Adrenal gland (tissue), 5 donors: ENCODE data around the gene NPFF.

Experiments used
- CTCF ChIP-seq, 6 experiments: fragments of 450-650 bp in 4 of 6; fragments of 200-600 bp in 2 of 6; sonication (generic) in 1 of 6; IDR thresholded peaks; 1 replicate in 5 of 6; 2 replicates in 1 of 6; pipeline versions ENCODE4 v1.5.1 to v1.8.0; 2016 to 2021; ENCODE audit warnings: antibody characterized with exemption in 6 of 6, mild to moderate bottlenecking in 2 of 6, moderate library complexity in 1 of 6
- POLR2A ChIP-seq, 2 donors: fragments of 450-650 bp; IDR thresholded peaks; one replicate each; pipeline ENCODE4 v1.6.1; 2017; ENCODE audit warnings: antibody characterized with exemption in 2 of 2, mild to moderate bottlenecking in 2 of 2, moderate library complexity in 1 of 2
- donor health status: DM: no; HTN: no; CAD: no.

- TF ChIP-seq CTCF (IDR thresholded peaks at IDR 0.05) (no peak), POLR2A (IDR thresholded peaks at IDR 0.05) (no peak)
Measured at GRCh38 chr12:53502331-53502730, 5.0 kb downstream of the NPFF start.
